GM19025 (cell line): ENCODE results near the gene RTF1.
"Not testable (repeated sequence)": the region's sequence is repeated elsewhere in the genome, so short reads cannot be mapped to it uniquely, and the experiment has no call there.

Experiments
- ATAC-seq: cut with Tn5 transposase; IDR thresholded peaks from one replicate; pipeline ENCODE4 v1.9.1; 2021; ENCODE audit warnings: mild to moderate bottlenecking, low read depth, moderate library complexity; ENCODE audit not compliant: unreplicated experiment

Gene RTF1

GRCh38 chr15:41435037-41435786 is 18.3 kb downstream of the RTF1 start:
- ATAC-seq: no peak

DNA sequence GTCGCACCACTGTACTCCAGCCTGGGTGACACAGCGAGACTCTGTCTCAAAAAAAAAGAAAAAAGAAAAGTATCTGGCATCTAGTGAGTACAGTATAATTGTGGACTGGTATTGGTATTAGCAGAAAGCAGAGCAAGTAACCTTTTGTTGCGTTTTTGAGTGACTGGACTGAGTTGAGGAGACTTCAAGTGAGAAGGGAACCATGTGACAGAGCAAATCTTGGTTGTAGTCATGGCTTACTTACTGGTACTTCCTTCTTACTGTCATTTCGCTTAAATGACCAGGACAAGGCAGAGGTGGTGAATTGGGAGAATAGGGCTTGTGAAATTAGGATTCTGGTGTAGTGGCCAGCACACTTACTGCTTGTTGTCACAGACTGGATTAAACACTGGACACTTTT is 20.6 kb downstream of the RTF1 start:
- ATAC-seq: no peak

GRCh38 chr15:41438206-41438605 is 21.3 kb downstream of the RTF1 start:
- ATAC-seq: no peak

GRCh38 chr15:41438745-41439144 is 21.9 kb downstream of the RTF1 start:
- ATAC-seq: not testable (repeated sequence)

DNA sequence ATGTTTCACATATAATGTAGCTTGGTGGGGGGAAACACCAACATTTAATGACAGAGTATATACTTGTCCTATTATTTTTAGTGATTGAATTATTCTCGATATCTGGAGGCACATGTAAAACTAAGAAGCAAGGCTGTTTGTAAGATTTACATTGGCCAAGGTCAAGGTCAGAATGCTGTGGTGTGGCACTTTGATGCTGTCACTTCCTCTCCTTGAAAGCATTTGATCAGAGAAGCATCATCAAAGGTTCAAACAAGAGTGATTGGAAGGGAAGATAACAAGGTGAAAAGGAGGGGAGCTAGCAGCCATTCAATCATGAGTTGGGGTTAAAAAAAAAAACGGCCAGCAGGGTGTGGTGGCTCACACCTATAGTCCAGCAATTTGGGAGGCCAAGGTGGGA is 26.4 kb downstream of the RTF1 start:
- no peak for ATAC-seq

DNA sequence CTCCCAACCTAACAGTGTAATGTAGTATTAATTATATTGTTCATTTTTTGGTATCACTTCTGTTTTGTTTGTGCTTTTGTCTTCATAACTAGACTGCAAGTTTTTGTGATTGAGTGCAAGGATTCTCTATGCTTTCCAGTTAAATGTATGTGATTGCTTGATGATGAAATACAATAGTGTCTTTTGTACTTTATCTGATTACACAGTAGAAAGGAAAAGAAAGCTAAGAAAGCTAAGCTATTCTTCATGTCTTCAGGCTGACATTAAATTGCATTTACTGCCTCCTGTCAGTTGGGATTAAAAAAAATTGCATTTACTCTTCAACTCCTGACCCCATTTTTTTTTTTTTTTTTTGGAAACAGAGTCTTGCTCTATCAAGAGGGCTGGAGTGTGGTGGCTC is 28.5 kb downstream of the RTF1 start:
- ATAC-seq: no peak

GRCh38 chr15:41462084-41462795 is 45.3 kb downstream of the RTF1 start:
- no peak for ATAC-seq

DNA sequence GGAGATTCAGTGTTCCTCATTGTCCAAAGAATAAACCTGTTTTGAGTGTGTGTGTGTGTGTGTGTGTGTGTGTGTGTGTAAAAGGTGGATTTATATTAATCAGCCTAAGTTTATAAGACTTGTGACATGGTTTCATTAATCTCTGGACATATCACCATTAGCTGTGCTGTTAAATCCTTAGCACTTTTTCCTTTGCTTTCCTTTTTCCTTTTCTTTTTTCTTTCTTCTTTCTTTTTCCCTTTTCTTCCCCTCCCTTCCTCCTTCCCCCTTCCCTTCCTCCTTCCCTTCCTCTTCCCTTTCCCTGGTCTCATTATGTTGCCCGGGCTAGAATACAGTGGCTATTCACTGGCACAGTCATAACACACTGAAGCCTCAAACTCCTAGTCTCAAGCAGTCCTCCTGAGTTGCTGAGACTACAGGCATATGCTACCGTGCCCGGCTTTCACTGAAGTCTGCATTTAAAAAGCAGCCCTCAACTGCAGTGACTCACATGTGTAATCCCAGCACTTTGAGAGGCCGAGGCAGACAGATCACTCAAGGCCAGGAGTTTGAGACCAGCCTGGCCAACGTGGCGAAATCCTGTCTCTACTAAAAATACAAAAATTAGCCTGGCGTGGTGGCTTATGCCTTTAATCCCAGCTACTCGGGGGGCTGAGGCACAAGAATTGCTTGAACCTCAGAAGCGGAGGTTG is 48.1 kb downstream of the RTF1 start:
- ATAC-seq: no peak

DNA sequence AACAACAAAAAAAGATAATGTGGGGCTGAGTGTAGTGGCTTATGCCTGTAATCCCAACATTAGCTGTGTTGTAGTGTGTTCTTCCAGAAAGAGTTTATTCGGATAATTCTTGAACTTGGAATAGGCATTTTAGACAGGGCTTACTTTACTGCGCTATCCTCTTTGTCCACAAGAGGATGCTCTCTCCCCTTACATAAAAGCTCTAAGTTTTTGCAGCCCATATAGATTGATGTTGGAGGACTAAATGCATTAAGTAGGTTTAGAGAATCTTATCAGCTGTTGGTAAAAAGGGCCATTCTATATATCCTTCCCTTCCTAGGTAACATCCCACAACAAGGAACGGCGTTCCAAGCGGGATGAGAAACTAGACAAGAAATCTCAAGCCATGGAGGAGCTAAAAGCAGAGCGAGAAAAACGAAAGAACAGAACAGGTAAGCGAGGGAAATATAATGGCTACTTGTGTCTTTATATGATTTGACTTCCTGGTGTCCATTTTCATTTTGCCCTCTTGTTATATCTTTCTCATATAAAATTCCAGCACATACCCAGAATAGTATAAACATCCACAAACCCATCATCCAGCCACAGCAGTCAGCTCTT is 49.0 kb downstream of the RTF1 start:
- no peak for ATAC-seq

DNA sequence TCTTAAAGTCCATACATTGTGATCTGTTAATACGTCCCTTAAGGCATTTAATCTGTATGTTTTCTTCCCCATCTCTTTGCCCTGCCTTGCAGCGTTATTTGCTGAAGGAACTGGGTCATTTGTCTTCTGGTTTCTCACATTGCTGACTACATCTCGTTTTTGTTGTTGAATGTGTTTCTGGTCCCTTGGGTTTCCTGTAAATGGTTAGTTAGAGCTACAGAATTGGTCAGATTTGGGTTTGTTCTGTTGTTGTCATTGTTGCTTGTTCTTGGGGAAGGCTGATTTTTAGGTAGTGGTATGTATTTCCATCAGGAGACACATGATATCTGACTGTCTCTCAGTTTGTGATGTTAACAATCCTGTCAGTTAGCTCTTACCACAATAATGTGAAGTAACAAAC is 49.8 kb downstream of the RTF1 start:
- no peak for ATAC-seq

- ATAC-seq: not testable (repeated sequence)
Measured at GRCh38 chr15:41469644-41470043, 52.7 kb downstream of the RTF1 start.

DNA sequence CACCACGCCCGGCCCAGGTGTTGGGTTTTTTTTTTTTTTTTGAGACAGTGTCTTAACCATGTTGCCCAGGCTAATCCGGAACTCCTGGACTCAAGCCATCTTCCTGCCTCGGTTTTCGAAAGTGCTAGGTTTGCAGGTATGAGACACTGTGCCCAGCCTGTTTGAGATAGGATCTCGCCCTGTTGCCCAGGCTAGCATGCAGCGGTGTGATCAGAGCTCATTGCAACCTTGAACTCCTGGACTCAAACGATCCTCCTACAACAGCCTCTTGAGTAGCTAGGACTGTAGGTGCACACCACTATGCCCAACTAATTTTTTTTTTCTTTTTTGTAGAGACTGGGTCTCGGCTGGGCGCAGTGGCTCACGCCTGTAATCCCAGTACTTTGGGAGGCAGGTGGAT is 56.5 kb downstream of the RTF1 start:
- no peak for ATAC-seq

- no peak for ATAC-seq
Measured at GRCh38 chr15:41474436-41474835, 57.5 kb downstream of the RTF1 start.

DNA sequence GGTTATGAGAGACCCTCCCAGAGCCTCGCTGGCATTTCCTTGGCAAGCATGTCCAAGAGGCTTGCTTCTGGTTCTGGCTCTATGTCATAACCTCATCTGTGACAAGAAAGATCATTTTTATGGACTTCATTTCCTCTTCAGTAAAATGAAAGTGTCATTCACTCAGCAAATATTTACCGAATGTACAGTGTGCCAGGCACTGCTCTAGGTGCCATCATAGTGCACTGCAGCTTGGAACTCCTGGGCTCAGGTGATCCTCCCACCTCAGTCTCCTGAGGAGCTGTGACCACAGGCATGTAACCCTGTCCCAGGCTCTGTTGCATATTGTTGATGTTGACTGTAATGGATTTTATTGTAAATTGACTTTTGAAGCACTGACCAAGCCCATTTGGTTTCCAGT is 58.0 kb downstream of the RTF1 start:
- ATAC-seq: no peak

GRCh38 chr15:41476416-41477048 is 59.6 kb downstream of the RTF1 start:
- ATAC-seq: no peak

- ATAC-seq: no peak
Measured at GRCh38 chr15:41480396-41481140, 63.7 kb downstream of the RTF1 start.

DNA sequence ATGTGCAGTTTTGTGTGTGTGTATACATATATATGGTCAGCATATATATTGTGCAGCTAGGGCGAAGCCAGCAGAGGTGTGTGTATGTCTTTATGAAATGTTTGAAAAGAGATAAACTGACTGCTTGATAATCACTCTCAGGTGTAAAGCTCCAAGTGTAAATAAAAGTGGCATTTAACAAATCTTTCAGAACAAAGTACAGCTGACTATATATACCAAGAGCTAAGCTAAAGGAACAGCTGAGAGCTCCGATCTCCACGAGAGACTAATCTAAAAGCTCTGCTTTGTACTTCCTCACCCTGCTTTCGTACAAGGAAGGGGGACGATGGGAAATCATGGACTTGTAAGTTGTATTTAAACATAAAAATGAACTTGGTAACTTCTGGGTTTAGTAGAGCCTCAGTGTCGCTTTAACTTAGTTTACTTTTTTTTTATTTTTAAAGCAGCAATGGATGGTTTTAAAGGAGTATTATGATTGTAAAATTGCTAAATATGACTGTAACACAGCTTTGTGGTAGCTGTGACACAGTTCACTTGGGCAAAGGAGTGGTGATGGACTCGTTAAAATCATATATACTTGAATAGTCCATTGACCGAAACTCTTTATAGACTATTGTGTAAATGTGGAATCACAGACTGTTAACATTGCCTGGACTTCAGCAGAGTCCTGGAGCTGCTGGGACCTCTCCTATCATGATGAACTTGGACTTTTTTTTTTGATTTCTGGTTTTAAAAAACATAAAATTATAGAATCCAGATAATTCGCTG is 65.4 kb downstream of the RTF1 start:
- no peak for ATAC-seq

DNA sequence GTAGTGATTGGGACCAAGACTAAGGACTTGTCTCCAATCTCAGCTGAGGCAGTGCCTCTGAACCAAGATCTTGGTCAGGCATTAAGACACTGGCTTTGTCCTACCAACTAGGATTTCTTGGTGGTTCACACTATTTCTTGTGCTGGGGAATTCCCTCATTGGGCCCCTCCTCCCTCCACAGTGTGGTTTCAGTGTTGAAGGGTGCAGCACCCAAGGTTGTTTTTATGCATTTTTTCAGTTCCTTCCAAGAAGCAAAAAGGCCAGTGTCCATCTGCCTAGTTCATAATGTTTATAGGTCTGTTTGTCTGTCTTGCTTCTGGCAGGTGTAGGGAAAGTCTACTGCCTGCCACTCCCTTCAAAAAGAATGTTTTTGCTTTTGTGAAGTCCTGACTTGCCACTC is 66.2 kb downstream of the RTF1 start:
- no peak for ATAC-seq

- ATAC-seq: no peak
Measured at GRCh38 chr15:41483519-41483918, 66.6 kb downstream of the RTF1 start.
